ENCODE measurements around the gene C1orf232.

DNA sequence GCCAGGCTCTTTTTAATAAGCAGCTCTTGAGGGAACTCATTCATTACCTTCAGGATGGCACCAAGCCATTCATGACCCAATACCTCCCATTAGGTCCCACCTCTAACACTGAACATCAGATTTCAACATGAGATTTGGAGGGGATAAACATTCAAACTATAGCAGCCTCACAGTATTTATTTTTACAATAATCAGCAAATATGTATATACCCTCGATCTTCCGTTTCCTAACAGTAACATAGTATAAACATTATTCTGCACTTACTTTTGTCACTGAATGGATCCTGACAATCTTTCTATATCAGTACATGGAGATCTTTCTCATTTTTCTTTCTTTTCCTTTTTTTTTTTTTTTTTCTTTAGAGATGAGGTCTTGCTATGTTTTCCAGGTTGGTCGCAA, 27.0 kb upstream of the C1orf232 start:
- no peak for TF ChIP-seq CTCF (IDR thresholded peaks at IDR 0.05; ENCODE audit: low read length)
- TF ChIP-seq EZH2 (IDR thresholded peaks at IDR 0.05; ENCODE audit: borderline replicate concordance, low read length), result no peak

Measured in OCI-LY1 (cell line).